Transverse colon (tissue), 3 donors: ENCODE results near the gene NOTUM.

Source experiments
- POLR2A ChIP-seq: fragments of 450-650 bp; IDR thresholded peaks from one replicate; pipeline ENCODE4 v1.6.1; 2016; ENCODE audit warnings: antibody characterized with exemption, mild to moderate bottlenecking, moderate library complexity
- TF ChIP-seq, protein P1 (sequence below), 5 experiments: fragments of 200-600 bp in 3 of 5; fragments of 450-650 bp in 2 of 5; sonication (generic) in 3 of 5; IDR thresholded peaks; 1 replicate in 2 of 5; 2 replicates in 3 of 5; pipeline ENCODE4 v1.5.1; 2016 to 2017; ENCODE audit warnings: antibody characterized with exemption in 5 of 5, inconsistent platforms in 3 of 5, mild to moderate bottlenecking in 2 of 5, moderate library complexity in 1 of 5

DNA sequence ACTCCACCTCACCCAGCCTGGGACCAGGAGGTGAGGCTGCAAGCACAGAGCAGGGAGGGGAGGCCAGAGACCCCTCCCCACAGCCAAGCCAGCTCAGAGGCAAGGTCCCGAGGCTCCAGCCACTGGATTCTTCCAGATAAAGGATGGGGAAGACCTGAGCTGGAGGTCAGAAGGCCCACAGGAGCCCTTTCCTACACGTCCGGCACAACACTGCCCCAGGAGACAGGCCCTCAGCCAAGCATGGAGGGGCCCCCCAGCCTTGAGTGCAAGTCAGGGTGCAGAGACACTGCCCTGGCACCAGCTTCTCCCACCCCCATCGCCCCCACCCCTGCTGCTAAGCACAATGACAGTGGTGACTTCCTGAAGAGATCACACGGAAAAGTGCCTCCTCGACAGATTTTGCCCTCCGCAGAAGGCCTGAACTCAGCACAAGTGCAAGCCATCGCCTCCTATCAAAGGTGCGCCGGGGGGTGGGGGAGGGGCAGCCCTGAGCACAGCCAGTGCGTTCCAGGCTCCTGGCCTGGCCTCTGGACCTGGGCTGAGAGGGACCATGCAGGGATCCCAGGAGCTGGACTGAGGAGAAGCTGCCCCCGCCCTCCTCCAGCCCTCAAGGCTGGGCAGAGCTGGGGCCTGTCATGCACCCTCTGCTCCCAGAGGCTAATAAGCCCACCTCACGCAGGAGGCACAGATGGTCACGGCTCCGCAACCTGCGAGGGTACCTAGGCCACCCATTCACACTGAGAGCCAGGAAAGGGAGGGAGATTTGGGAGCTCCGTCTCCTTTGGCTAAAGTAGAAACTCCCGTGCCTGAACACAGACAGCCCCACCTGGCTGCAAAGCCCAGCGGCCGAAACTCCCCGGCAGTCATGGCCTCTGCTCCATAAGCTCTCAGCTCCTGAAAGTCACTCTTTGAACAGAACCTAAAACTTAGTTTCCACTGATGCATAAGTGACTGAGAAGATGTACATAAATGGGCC lies 36.1 kb downstream of the NOTUM start:
- TF ChIP-seq, protein P1, sequence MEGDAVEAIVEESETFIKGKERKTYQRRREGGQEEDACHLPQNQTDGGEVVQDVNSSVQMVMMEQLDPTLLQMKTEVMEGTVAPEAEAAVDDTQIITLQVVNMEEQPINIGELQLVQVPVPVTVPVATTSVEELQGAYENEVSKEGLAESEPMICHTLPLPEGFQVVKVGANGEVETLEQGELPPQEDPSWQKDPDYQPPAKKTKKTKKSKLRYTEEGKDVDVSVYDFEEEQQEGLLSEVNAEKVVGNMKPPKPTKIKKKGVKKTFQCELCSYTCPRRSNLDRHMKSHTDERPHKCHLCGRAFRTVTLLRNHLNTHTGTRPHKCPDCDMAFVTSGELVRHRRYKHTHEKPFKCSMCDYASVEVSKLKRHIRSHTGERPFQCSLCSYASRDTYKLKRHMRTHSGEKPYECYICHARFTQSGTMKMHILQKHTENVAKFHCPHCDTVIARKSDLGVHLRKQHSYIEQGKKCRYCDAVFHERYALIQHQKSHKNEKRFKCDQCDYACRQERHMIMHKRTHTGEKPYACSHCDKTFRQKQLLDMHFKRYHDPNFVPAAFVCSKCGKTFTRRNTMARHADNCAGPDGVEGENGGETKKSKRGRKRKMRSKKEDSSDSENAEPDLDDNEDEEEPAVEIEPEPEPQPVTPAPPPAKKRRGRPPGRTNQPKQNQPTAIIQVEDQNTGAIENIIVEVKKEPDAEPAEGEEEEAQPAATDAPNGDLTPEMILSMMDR (IDR thresholded peaks at IDR 0.05): no peak
- no peak for TF ChIP-seq POLR2A
